ENCODE data around the gene GZF1. TPM values are rescaled to one million over a fixed set of nuclear protein-coding genes. Genes with fewer than 3 reads are reported as not detected.

GZF1 gene
- 10 to 100 TPM; 10.2 to 35.1 (median 13.1) TPM for total RNA-seq
- total RNA-seq (2013): 15.5 TPM
- total RNA-seq: 24.8 to 93.4 (median 32.2) reads per million in 29 experiments

- peaks cover 15 to 46% of the 10 kb centered on the region in 2 experiments for H3K4me1 ChIP-seq (ENCODE audit: control insufficient read depth in 1 of 2, extremely low read depth in 1 of 2, insufficient read depth in 2 of 2, low read length in 2 of 2)
- POLR2A ChIA-PET: interaction anchor here in 1 of 2 donors (3.6 kb wide), 1 partner anchor 12 kb away, joined by 27 read pairs; the partner anchor contains the start of gene NXT1
- under 1% methylated on average over 113 of the region's 114 CpGs for WGBS (ENCODE audit: insufficient coverage)
- H3K4me3 ChIP-seq (ENCODE audit: control insufficient read depth in 1 of 2, extremely low read depth in 1 of 2, low read length in 1 of 2): peak within 1 kb of the TSS; percentile 92 to 93
- Mint-ChIP-seq H3K4me1 (peaks cover 63 to 66% (median 64%) of the 10 kb centered on the region in 3 donors), H3K36me3 (peaks cover 18% of the 10 kb centered on the region), H3K9me3 (no peaks in the 10 kb centered on the region), H3K27ac (peak within 1 kb of the TSS; percentile 91 to 94), H3K27me3 (no peaks in the 10 kb centered on the region), H3K4me3 (peak within 1 kb of the TSS; percentile 93 to 95 (median 94))
- no peaks in the 10 kb centered on the region for H3K9me3 ChIP-seq
- ATAC-seq (replicated peaks in 1 of 4): peak; percentile 77 to 84 (median 80)
- peak within 1 kb of the TSS; percentile 94 for H3K27ac ChIP-seq (ENCODE audit: low read length)
- peak; percentile 93 to 99 (median 96) for DNase-seq
- CTCF ChIA-PET: interaction anchor here (0.6 to 1.4 kb wide), 3 partner anchors 10 to 59 kb away, joined by 3 to 22 read pairs (median 4); partner anchors contain the start of gene NXT1 (in 1 of the 2)
- peaks cover 3 to 8% of the 10 kb centered on the region in 2 donors for H3K36me3 ChIP-seq (ENCODE audit: control insufficient read depth in 2 of 2, extremely low read depth in 1 of 2, insufficient read depth in 1 of 2, low read length in 1 of 2)
- no peaks in the 10 kb centered on the region for H3K27me3 ChIP-seq (replicated peaks in 1 of 2; ENCODE audit: control insufficient read depth in 2 of 2, extremely low read depth in 1 of 2, insufficient read depth in 2 of 2, low read length in 1 of 2)
Observed at GRCh38 chr20:23361476-23362391, at the start of gene GZF1. Gene GZF1 (plus strand): TSS chr20:23362182. CDS start chr20:23364384, 2,202 bp downstream.

- WGBS (ENCODE audit: insufficient coverage): no CpG with 5 or more reads among the region's 1 CpG
- H3K27me3 Mint-ChIP-seq: peaks cover 6 to 12% of the 10 kb centered on the region in 2 donors
- Histone ChIP-seq H3K4me3 (ENCODE audit: control insufficient read depth in 1 of 2, extremely low read depth in 1 of 2, low read length in 1 of 2) (no peak overlapping the region), H3K27ac (ENCODE audit: low read length) (no peak overlapping the region), H3K27me3 (replicated peaks in 1 of 2; ENCODE audit: control insufficient read depth in 2 of 2, extremely low read depth in 1 of 2, insufficient read depth in 2 of 2, low read length in 1 of 2) (peaks cover 0 to 8% of the 10 kb centered on the region in 2 experiments), H3K4me1 (ENCODE audit: control insufficient read depth in 1 of 2, extremely low read depth in 1 of 2, insufficient read depth in 2 of 2, low read length in 2 of 2) (no peaks in the 10 kb centered on the region), H3K9me3 (no peaks in the 10 kb centered on the region), H3K36me3 (ENCODE audit: control insufficient read depth in 2 of 2, extremely low read depth in 1 of 2, insufficient read depth in 1 of 2, low read length in 1 of 2) (no peaks in the 10 kb centered on the region)
- H3K36me3 Mint-ChIP-seq: no peaks in the 10 kb centered on the region
- ATAC-seq (replicated peaks in 1 of 4) (no peak), DNase-seq (no peak)
- H3K27ac Mint-ChIP-seq: no peak overlapping the region
- H3K4me1 Mint-ChIP-seq: no peaks in the 10 kb centered on the region
- no peaks in the 10 kb centered on the region for H3K9me3 Mint-ChIP-seq
- no peak overlapping the region for H3K4me3 Mint-ChIP-seq
- POLR2A ChIA-PET: interaction anchor here in 1 of 2 donors (0.5 kb wide), 1 partner anchor 9 kb away, joined by 4 read pairs; no protein-coding TSS in a partner anchor
- CTCF ChIA-PET: no interaction called here
Observed at GRCh38 chr20:23313271-23313670, 48.7 kb upstream of the GZF1 start.

- Mint-ChIP-seq H3K9me3 (no peaks in the 10 kb centered on the region), H3K4me3 (no peak overlapping the region), H3K4me1 (no peaks in the 10 kb centered on the region), H3K27me3 (peaks cover 9 to 12% of the 10 kb centered on the region in 2 donors), H3K36me3 (no peaks in the 10 kb centered on the region), H3K27ac (no peak overlapping the region)
- Histone ChIP-seq H3K4me3 (ENCODE audit: control insufficient read depth in 1 of 2, extremely low read depth in 1 of 2, low read length in 1 of 2) (no peak overlapping the region), H3K36me3 (ENCODE audit: control insufficient read depth in 2 of 2, extremely low read depth in 1 of 2, insufficient read depth in 1 of 2, low read length in 1 of 2) (no peaks in the 10 kb centered on the region), H3K27ac (ENCODE audit: low read length) (no peak overlapping the region), H3K9me3 (no peaks in the 10 kb centered on the region), H3K4me1 (ENCODE audit: control insufficient read depth in 1 of 2, extremely low read depth in 1 of 2, insufficient read depth in 2 of 2, low read length in 2 of 2) (no peaks in the 10 kb centered on the region), H3K27me3 (replicated peaks in 1 of 2; ENCODE audit: control insufficient read depth in 2 of 2, extremely low read depth in 1 of 2, insufficient read depth in 2 of 2, low read length in 1 of 2) (peaks cover 0 to 8% of the 10 kb centered on the region in 2 experiments)
- DNase-seq (no peak), ATAC-seq (replicated peaks in 1 of 4) (no peak)
- ChIA-PET POLR2A (no interaction called here), CTCF (no interaction called here)
- WGBS (ENCODE audit: insufficient coverage): 92% methylated on average over 5 of the region's 5 CpGs
Observed at GRCh38 chr20:23314699-23315098, 47.3 kb upstream of the GZF1 start.

GRCh38 chr20:23315099-23315498, 46.9 kb upstream of the GZF1 start:
- WGBS (ENCODE audit: insufficient coverage): 80% methylated on average over 9 of the region's 9 CpGs
- CTCF ChIA-PET: no interaction called here
- ATAC-seq (replicated peaks in 1 of 4): no peak

GRCh38 chr20:23316626-23317025, 45.4 kb upstream of the GZF1 start:
- Mint-ChIP-seq H3K27ac (no peak overlapping the region), H3K9me3 (no peaks in the 10 kb centered on the region), H3K4me1 (no peaks in the 10 kb centered on the region), H3K27me3 (peaks cover 7 to 12% of the 10 kb centered on the region in 2 donors), H3K4me3 (no peak overlapping the region), H3K36me3 (no peaks in the 10 kb centered on the region)
- Histone ChIP-seq H3K4me3 (ENCODE audit: control insufficient read depth in 1 of 2, extremely low read depth in 1 of 2, low read length in 1 of 2) (no peak overlapping the region), H3K9me3 (no peaks in the 10 kb centered on the region), H3K36me3 (ENCODE audit: control insufficient read depth in 2 of 2, extremely low read depth in 1 of 2, insufficient read depth in 1 of 2, low read length in 1 of 2) (no peaks in the 10 kb centered on the region), H3K27me3 (replicated peaks in 1 of 2; ENCODE audit: control insufficient read depth in 2 of 2, extremely low read depth in 1 of 2, insufficient read depth in 2 of 2, low read length in 1 of 2) (peaks cover 0 to 8% of the 10 kb centered on the region in 2 experiments), H3K4me1 (ENCODE audit: control insufficient read depth in 1 of 2, extremely low read depth in 1 of 2, insufficient read depth in 2 of 2, low read length in 2 of 2) (no peaks in the 10 kb centered on the region), H3K27ac (ENCODE audit: low read length) (no peak overlapping the region)
- CTCF ChIA-PET: no interaction called here
- DNase-seq (no peak), ATAC-seq (replicated peaks in 1 of 4) (no peak)
- 83% methylated on average over 2 of the region's 3 CpGs for WGBS (ENCODE audit: insufficient coverage)
- POLR2A ChIA-PET: no interaction called here

More at GRCh38 chr20:23315099-23315498, 46.9 kb upstream of the GZF1 start:
- peaks cover 0 to 8% of the 10 kb centered on the region in 2 experiments for H3K27me3 ChIP-seq (replicated peaks in 1 of 2; ENCODE audit: control insufficient read depth in 2 of 2, extremely low read depth in 1 of 2, insufficient read depth in 2 of 2, low read length in 1 of 2)
- H3K4me1 ChIP-seq (ENCODE audit: control insufficient read depth in 1 of 2, extremely low read depth in 1 of 2, insufficient read depth in 2 of 2, low read length in 2 of 2): no peaks in the 10 kb centered on the region
- no peaks in the 10 kb centered on the region for H3K36me3 Mint-ChIP-seq
- no peak overlapping the region for H3K27ac Mint-ChIP-seq
- H3K9me3 ChIP-seq: no peaks in the 10 kb centered on the region
- POLR2A ChIA-PET: no interaction called here
- no peaks in the 10 kb centered on the region for H3K9me3 Mint-ChIP-seq
- no peak for DNase-seq
- H3K36me3 ChIP-seq (ENCODE audit: control insufficient read depth in 2 of 2, extremely low read depth in 1 of 2, insufficient read depth in 1 of 2, low read length in 1 of 2): no peaks in the 10 kb centered on the region
- no peaks in the 10 kb centered on the region for H3K4me1 Mint-ChIP-seq
- no peak overlapping the region for H3K4me3 Mint-ChIP-seq
- H3K27me3 Mint-ChIP-seq: peaks cover 9 to 12% of the 10 kb centered on the region in 2 donors
- no peak overlapping the region for H3K27ac ChIP-seq (ENCODE audit: low read length)
- H3K4me3 ChIP-seq (ENCODE audit: control insufficient read depth in 1 of 2, extremely low read depth in 1 of 2, low read length in 1 of 2): no peak overlapping the region

GRCh38 chr20:23317081-23317480, 44.9 kb upstream of the GZF1 start:
- Histone ChIP-seq H3K9me3 (no peaks in the 10 kb centered on the region), H3K27me3 (replicated peaks in 1 of 2; ENCODE audit: control insufficient read depth in 2 of 2, extremely low read depth in 1 of 2, insufficient read depth in 2 of 2, low read length in 1 of 2) (peaks cover 0 to 8% of the 10 kb centered on the region in 2 experiments), H3K36me3 (ENCODE audit: control insufficient read depth in 2 of 2, extremely low read depth in 1 of 2, insufficient read depth in 1 of 2, low read length in 1 of 2) (no peaks in the 10 kb centered on the region), H3K27ac (ENCODE audit: low read length) (no peak overlapping the region), H3K4me1 (ENCODE audit: control insufficient read depth in 1 of 2, extremely low read depth in 1 of 2, insufficient read depth in 2 of 2, low read length in 2 of 2) (no peaks in the 10 kb centered on the region), H3K4me3 (ENCODE audit: control insufficient read depth in 1 of 2, extremely low read depth in 1 of 2, low read length in 1 of 2) (no peak overlapping the region)
- Mint-ChIP-seq H3K9me3 (no peaks in the 10 kb centered on the region), H3K27me3 (peaks cover 6 to 12% of the 10 kb centered on the region in 2 donors), H3K4me1 (no peaks in the 10 kb centered on the region), H3K27ac (no peak overlapping the region), H3K36me3 (no peaks in the 10 kb centered on the region), H3K4me3 (no peak overlapping the region)
- ATAC-seq (replicated peaks in 1 of 4) (no peak), DNase-seq (no peak)
- POLR2A ChIA-PET: no interaction called here
- 88% methylated on average over 1 of the region's 5 CpGs for WGBS (ENCODE audit: insufficient coverage)
- CTCF ChIA-PET: no interaction called here
